IMR-90 (cell line): Measurements from ENCODE around the gene UNC13B. TPM values are rescaled to one million over a fixed set of nuclear protein-coding genes. Genes with fewer than 3 reads are reported as not detected.
"Not testable (repeated sequence)": the region's sequence is repeated elsewhere in the genome, so short reads cannot be mapped to it uniquely, and the experiment has no call there.

Experiments
- ATAC-seq: fragments of 200-7000 bp; cut with Tn5 transposase; 2 replicates; pipeline ENCODE4 v1.9.1; 2020; ENCODE audit warnings: low read depth, mild to moderate bottlenecking, moderate library complexity
- BruUV-seq: library from RNA; stranded (reverse); fragments of 400-500 nt; replicated peaks from 2 replicates; lab custom pipeline; 2021; lab: Mats Ljungman, UMichigan
- CTCF ChIA-PET: fragments of 300-600 bp; formaldehyde crosslinking; extraction: SDS; loops from one replicate; lab custom pipeline; 2021; ENCODE audit warnings: antibody characterized with exemption; lab: Yijun Ruan, JAX
- POLR2A ChIA-PET: fragments of 300-600 bp; sonication (Branson Sonifier 250); formaldehyde crosslinking; loops from one replicate; lab custom pipeline; 2022; ENCODE audit warnings: antibody characterized with exemption; ENCODE audit not compliant: unreplicated experiment; lab: Charles Lee
- DNase-seq: peaks from one replicate; pipeline ENCODE4 v3.0.0; 2013
- H2AFZ ChIP-seq: replicated peaks from 2 replicates; pipeline ENCODE3; 2013; ENCODE audit warnings: low read length, mild to moderate bottlenecking; ENCODE audit not compliant: poor library complexity
- H2AK5ac ChIP-seq: 2 replicates; pipeline ENCODE4 v1.6.1; 2013; ENCODE audit warnings: low read depth, low read length, inconsistent platforms
- H2AK9ac ChIP-seq: replicated peaks from 2 replicates; pipeline ENCODE3; 2013; ENCODE audit warnings: mild to moderate bottlenecking, low read depth, low read length, moderate library complexity; ENCODE audit not compliant: poor library complexity
- H2BK120ac ChIP-seq: 2 replicates; pipeline ENCODE4 v1.6.1; 2013; ENCODE audit warnings: low read depth, low read length, inconsistent platforms
- H2BK15ac ChIP-seq: 3 replicates; pipeline ENCODE4 v1.6.1; 2013; ENCODE audit warnings: low read depth, low read length, inconsistent platforms
- H2BK20ac ChIP-seq: 2 replicates; pipeline ENCODE4 v1.6.1; 2013; ENCODE audit warnings: low read depth, mild to moderate bottlenecking, inconsistent platforms, low read length, moderate library complexity
- H2BK5ac ChIP-seq: 2 replicates; pipeline ENCODE4 v1.6.1; 2013; ENCODE audit warnings: mild to moderate bottlenecking, low read depth, low read length, inconsistent platforms; ENCODE audit not compliant: poor library complexity, severe bottlenecking
- H3K14ac ChIP-seq: replicated peaks from 2 replicates; pipeline ENCODE4 v1.6.1; 2013; ENCODE audit warnings: low read depth, low read length, inconsistent platforms
- H3K18ac ChIP-seq: 2 replicates; pipeline ENCODE4 v1.6.1; 2013; ENCODE audit warnings: low read depth, low read length, control low read depth
- H3K23ac ChIP-seq: 2 replicates; pipeline ENCODE4 v1.6.1; 2013; ENCODE audit warnings: low read depth, low read length, inconsistent platforms
- H3K27ac ChIP-seq: 2 replicates; pipeline ENCODE4 v1.5.1; 2013; ENCODE audit warnings: mild to moderate bottlenecking, control low read depth, low read length; ENCODE audit not compliant: insufficient read depth
- H3K27me3 ChIP-seq: 2 replicates; pipeline ENCODE4 v1.6.1; 2013; ENCODE audit warnings: low read length; ENCODE audit not compliant: control insufficient read depth, insufficient read depth
- H3K36me3 ChIP-seq: 2 replicates; pipeline ENCODE4 v1.6.1; 2013; ENCODE audit warnings: low read length, mixed read lengths; ENCODE audit not compliant: control insufficient read depth, insufficient read depth
- H3K4ac ChIP-seq: 2 replicates; pipeline ENCODE4 v1.6.1; 2013; ENCODE audit warnings: low read depth, low read length, inconsistent platforms
- H3K4me1 ChIP-seq: 2 replicates; pipeline ENCODE4 v1.6.1; 2013; ENCODE audit warnings: low read length, mixed read lengths; ENCODE audit not compliant: control insufficient read depth, insufficient read depth
- H3K4me2 ChIP-seq: 2 replicates; pipeline ENCODE4 v1.6.1; 2013; ENCODE audit warnings: low read depth, mild to moderate bottlenecking, control low read depth, low read length, moderate library complexity
- H3K4me3 ChIP-seq: 2 replicates; pipeline ENCODE4 v1.5.1; 2013; ENCODE audit warnings: low read depth, mild to moderate bottlenecking, control low read depth, low read length, moderate library complexity; ENCODE audit not compliant: insufficient read depth
- H3K56ac ChIP-seq: 2 replicates; pipeline ENCODE4 v1.6.1; 2013; ENCODE audit warnings: low read length, inconsistent platforms; ENCODE audit not compliant: insufficient read depth; ENCODE audit errors: extremely low read depth
- H3K79me1 ChIP-seq, 2 experiments: 2 replicates each; pipeline ENCODE4 v1.6.1; 2013; ENCODE audit warnings: low read length in 2 of 2, inconsistent platforms in 1 of 2, low read depth in 1 of 2
- H3K9ac ChIP-seq: 2 replicates; pipeline ENCODE4 v1.6.1; 2013; ENCODE audit warnings: low read depth, low read length, control low read depth
- H3K9me1 ChIP-seq: 2 replicates; pipeline ENCODE4 v1.6.1; 2013; ENCODE audit warnings: low read length, inconsistent platforms; ENCODE audit not compliant: insufficient read depth
- H3K9me3 ChIP-seq: 2 replicates; pipeline ENCODE4 v1.6.1; 2013; ENCODE audit warnings: low read length; ENCODE audit not compliant: control insufficient read depth, insufficient read depth
- H4K20me1 ChIP-seq: 2 replicates; pipeline ENCODE4 v1.6.1; 2013; ENCODE audit warnings: low read length, inconsistent platforms; ENCODE audit not compliant: insufficient read depth
- H4K5ac ChIP-seq: 2 replicates; pipeline ENCODE4 v1.6.1; 2013; ENCODE audit warnings: mild to moderate bottlenecking, low read depth, low read length, control low read depth
- H4K8ac ChIP-seq, 2 experiments: 2 replicates each; pipeline ENCODE4 v1.6.1; 2013; ENCODE audit warnings: low read depth in 2 of 2, low read length in 2 of 2, control low read depth in 1 of 2, inconsistent platforms in 1 of 2
- H4K91ac ChIP-seq: 2 replicates; pipeline ENCODE4 v1.6.1; 2013; ENCODE audit warnings: low read depth, low read length, inconsistent platforms; ENCODE audit not compliant: insufficient read depth
- WGBS, 2 experiments: methylation state at CpG; one replicate each; pipeline versions ENCODE4 v1.1.5 to v1.1.7; 2013; ENCODE audit warnings: missing lambda C conversion rate in 2 of 2; ENCODE audit not compliant: insufficient read length in 1 of 2; ENCODE audit errors: extremely low coverage in 2 of 2; 5-methylcytosine and 5-hydroxymethylcytosine counted together
- dilution Hi-C: fragments of 300-500 bp; cut with HindIII; formaldehyde crosslinking; loops from one replicate; pipeline ENCODE4 v1.14.3; 2018; ENCODE audit warnings: low sequenced_read_pairs; ENCODE audit not compliant: unreplicated experiment
- in situ Hi-C: fragments of 300-500 bp; cut with MboI; formaldehyde crosslinking; loops from 3 replicates; pipeline ENCODE4 v1.14.3; 2019; ENCODE audit warnings: low sequenced_read_pairs, inconsistent platforms, mixed read lengths
- intact Hi-C: fragments of 100-400 bp; cut with micrococcal nuclease; formaldehyde crosslinking; loops from 2 replicates; pipeline ENCODE4 v1.10.0; 2022
- polyA plus RNA-seq, 3 experiments: library from polyadenylated mRNA; depleted of rRNA; stranded (reverse); fragments of >200 nt; gene quantifications; 2 replicates each; pipeline ENCODE4 v1.2.3, GENCODE V29; 2012; ENCODE audit warnings: low replicate concordance in 1 of 3
- total RNA-seq: library from RNA; depleted of rRNA; stranded (reverse); fragments of >200 nt; gene quantifications from 2 replicates; pipeline ENCODE4 v1.2.3, GENCODE V29; 2012

The UNC13B gene
- total and polyA plus RNA-seq, 2 of the 4 experiments (the other 2 are of a cell fraction), result 7.5 to 14.3 TPM

DNA sequence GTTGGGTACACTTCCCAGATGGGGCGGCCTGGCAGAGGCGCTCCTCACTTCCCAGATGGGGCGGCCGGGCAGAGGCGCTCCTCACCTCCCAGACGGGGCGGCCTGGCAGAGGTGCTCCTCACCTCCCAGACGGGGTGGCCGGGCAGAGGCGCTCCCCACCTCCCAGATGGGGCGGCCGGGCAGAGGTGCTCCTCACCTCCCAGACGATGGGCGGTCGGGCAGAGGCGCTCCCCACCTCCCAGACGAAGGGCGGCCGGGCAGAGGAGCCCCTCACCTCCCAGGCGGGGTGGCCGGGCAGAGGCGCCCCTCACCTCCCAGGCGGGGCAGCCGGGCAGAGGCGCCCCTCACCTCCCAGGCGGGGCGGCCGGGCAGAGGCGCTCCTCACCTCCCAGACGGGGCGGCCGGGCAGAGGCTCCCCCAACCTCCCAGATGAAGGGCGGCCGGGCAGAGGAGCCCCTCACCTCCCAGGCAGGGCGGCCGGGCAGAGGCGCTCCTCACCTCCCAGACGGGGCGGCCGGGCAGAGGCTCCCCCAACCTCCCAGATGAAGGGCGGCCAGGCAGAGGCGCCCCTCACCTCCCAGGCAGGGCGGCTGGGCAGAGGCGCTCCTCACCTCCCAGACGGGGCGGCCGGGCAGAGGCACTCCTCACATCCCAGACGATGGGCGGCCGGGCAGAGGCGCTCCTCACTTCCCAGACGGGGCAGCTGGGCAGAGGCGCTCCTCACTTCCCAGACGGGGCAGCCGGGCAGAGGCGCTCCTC lies 21.4 kb downstream of the UNC13B start:
- H3K9me3 ChIP-seq, H3K9me1 ChIP-seq, H2AK9ac ChIP-seq, H3K4me2 ChIP-seq, H3K4ac ChIP-seq, H2AFZ ChIP-seq, H4K20me1 ChIP-seq, H2AK5ac ChIP-seq, in situ Hi-C loops, BruUV-seq, POLR2A ChIA-PET, H2BK15ac ChIP-seq, CTCF ChIA-PET, H3K36me3 ChIP-seq, dilution Hi-C loops, H4K8ac ChIP-seq, H3K9ac ChIP-seq, H2BK20ac ChIP-seq, DNase-seq, H3K18ac ChIP-seq, H2BK5ac ChIP-seq, intact Hi-C loops, H3K23ac ChIP-seq, H3K27me3 ChIP-seq, ATAC-seq, H3K79me1 ChIP-seq, H3K27ac ChIP-seq, H2BK120ac ChIP-seq, H3K4me1 ChIP-seq, H3K14ac ChIP-seq, H3K56ac ChIP-seq, H3K4me3 ChIP-seq, H4K5ac ChIP-seq, H4K91ac ChIP-seq: not testable (repeated sequence)
- WGBS, 2 experiments, result 83% methylated on average over 2 of the region's 56 CpGs; no CpG with 5 or more reads in 1 of the 2 experiments

DNA sequence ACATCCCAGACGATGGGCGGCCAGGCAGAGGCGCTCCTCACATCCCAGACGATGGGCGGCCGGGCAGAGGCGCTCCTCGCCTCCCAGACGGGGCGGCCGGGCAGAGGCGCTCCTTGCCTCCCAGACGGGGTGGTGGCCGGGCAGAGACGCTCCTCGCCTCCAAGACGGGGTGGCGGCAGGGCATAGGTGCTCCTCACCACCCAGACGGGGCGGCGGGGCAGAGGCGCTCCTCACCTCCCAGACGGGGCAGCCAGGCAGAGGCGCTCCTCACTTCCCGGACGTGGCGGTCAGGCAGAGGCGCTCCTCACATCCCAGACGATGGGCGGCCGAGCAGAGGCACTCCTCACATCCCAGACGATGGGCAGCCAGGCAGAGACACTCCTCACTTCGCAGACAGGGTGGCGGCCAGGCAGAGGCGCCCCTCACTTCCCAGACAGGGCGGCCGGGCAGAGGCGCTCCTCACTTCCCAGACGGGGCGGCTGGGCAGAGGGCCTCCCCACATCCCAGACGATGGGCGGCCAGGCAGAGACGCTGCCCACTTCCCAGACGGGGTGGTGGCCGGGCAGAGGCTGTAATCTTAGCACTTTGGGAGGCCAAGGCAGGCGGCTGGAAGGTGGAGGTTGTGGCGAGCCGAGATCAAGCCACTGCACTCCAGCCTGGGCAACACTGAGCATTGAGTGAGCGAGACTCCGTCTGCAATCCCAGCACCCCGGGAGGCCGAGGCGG lies 22.1 kb downstream of the UNC13B start:
- intact Hi-C loops, H3K4ac ChIP-seq, H4K91ac ChIP-seq, H3K56ac ChIP-seq, H3K14ac ChIP-seq, H3K36me3 ChIP-seq, in situ Hi-C loops, H3K23ac ChIP-seq, H2AFZ ChIP-seq, H3K4me1 ChIP-seq, H3K9me1 ChIP-seq, H4K20me1 ChIP-seq, H3K9ac ChIP-seq, dilution Hi-C loops, H3K4me2 ChIP-seq, BruUV-seq, POLR2A ChIA-PET, H3K4me3 ChIP-seq, H2AK9ac ChIP-seq, CTCF ChIA-PET, H2BK15ac ChIP-seq, DNase-seq, H3K27ac ChIP-seq, H4K8ac ChIP-seq, H2AK5ac ChIP-seq, H3K18ac ChIP-seq, H4K5ac ChIP-seq, H3K27me3 ChIP-seq, H2BK5ac ChIP-seq, ATAC-seq, H3K79me1 ChIP-seq, H3K9me3 ChIP-seq, H2BK120ac ChIP-seq, H2BK20ac ChIP-seq: not testable (repeated sequence)
- 93% methylated on average over 28 of the region's 53 CpGs; no CpG with 5 or more reads in 1 of the 2 experiments for WGBS, 2 experiments
